Measurements from ENCODE around the gene NUCKS1.

GRCh38 chr1:205709640-205710039, 40.3 kb downstream of the NUCKS1 start:
- TF ChIP-seq CTCF (IDR thresholded peaks at IDR 0.05; ENCODE audit: low read depth, low read length) (no peak), MYC (IDR thresholded peaks at IDR 0.05; ENCODE audit: low read depth, low read length) (no peak), POLR2A (IDR thresholded peaks at IDR 0.05; ENCODE audit: extremely low read depth, insufficient read length) (no peak)

Data from NB4 (cell line).